GM12878 (cell line): ENCODE data around the gene SPOCK1.

Experiments
- BHLHE40 ChIP-seq, 2 experiments: fragments of 450-650 bp in 1 of 2; IDR thresholded peaks; 2 replicates each; pipeline ENCODE4 v1.6.1; 2011 to 2017; ENCODE audit warnings: low read depth in 2 of 2, borderline replicate concordance in 1 of 2, improper control_type of control experiment in 1 of 2, low read length in 1 of 2, mild to moderate bottlenecking in 1 of 2
- EGR1 ChIP-seq, 2 experiments: IDR thresholded peaks; 1 replicate in 1 of 2; 2 replicates in 1 of 2; pipeline ENCODE4 v1.6.1; 2011 to 2012; ENCODE audit warnings: low read depth in 2 of 2, low read length in 2 of 2, borderline replicate concordance in 1 of 2, mild to moderate bottlenecking in 1 of 2, moderate library complexity in 1 of 2
- EP300 ChIP-seq, 2 experiments: fragments of 150-350 bp in 1 of 2; IDR thresholded peaks; 2 replicates each; pipeline ENCODE4 v1.6.1; 2011 to 2012; ENCODE audit warnings: low read depth in 2 of 2, low read length in 2 of 2, borderline replicate concordance in 1 of 2, improper control_type of control experiment in 1 of 2, inconsistent platforms in 1 of 2; ENCODE audit not compliant: control insufficient read depth in 1 of 2
- SMAD5 ChIP-seq: IDR thresholded peaks from 2 replicates; pipeline ENCODE4 v1.6.1; 2016; ENCODE audit warnings: antibody characterized with exemption, low read depth

GRCh38 chr5:137448868-137449267 is 50.3 kb downstream of the SPOCK1 start:
- TF ChIP-seq SMAD5 = no peak
- TF ChIP-seq BHLHE40 (IDR thresholded peaks at IDR 0.05; ENCODE audit: borderline replicate concordance in 1 of 2, low read depth in 2 of 2, low read length in 1 of 2) = no peak
- TF ChIP-seq EGR1 (IDR thresholded peaks at IDR 0.05; ENCODE audit: borderline replicate concordance in 1 of 2, low read depth in 2 of 2, low read length in 2 of 2) = no peak
- no peak for TF ChIP-seq EP300 (IDR thresholded peaks at IDR 0.05; ENCODE audit: borderline replicate concordance in 1 of 2, control insufficient read depth in 1 of 2, low read depth in 2 of 2, low read length in 2 of 2)
